Measurements from ENCODE around the gene NMS. TPM values are rescaled to one million over a fixed set of nuclear protein-coding genes. Genes with fewer than 3 reads are reported as not detected.

Gene NMS
- total and polyA plus RNA-seq, 2 of the 8 experiments (the other 6 are each of a cell fraction or from before 2014, with no cell fraction given) = not detected

GRCh38 chr2:100518801-100519200 lies 48.5 kb downstream of the NMS start:
- POLR2A ChIA-PET (ENCODE audit: partially characterized antibody) = no interaction called here
- no peak overlapping the region for H4K91ac ChIP-seq (replicated peaks; ENCODE audit: insufficient read length, low read length)

More at GRCh38 chr2:100518801-100519200, 48.5 kb downstream of the NMS start:
- H3K27ac ChIP-seq (ENCODE audit: low read depth, low read length) = no peak overlapping the region
- H3K4me3 ChIP-seq (ENCODE audit: extremely low read depth in 1 of 4, insufficient read depth in 2 of 4, low read depth in 3 of 4, low read length in 4 of 4) = no peak overlapping the region
- H2BK20ac ChIP-seq (ENCODE audit: low read length) = no peak overlapping the region
- H4K5ac ChIP-seq (ENCODE audit: insufficient read length, low read depth, low read length) = no peak overlapping the region
- CTCF ChIA-PET (ENCODE audit: partially characterized antibody) = interaction anchor here (0.9 kb wide), 1 partner anchor 256 kb away, joined by 3 read pairs; no protein-coding TSS in a partner anchor
- no peak overlapping the region for H3K9ac ChIP-seq (replicated peaks in 1 of 4; ENCODE audit: extremely low read depth in 1 of 4, low read depth in 3 of 4, low read length in 3 of 4)
- FAIRE-seq (no peak), DNase-seq (ENCODE audit: low read depth in 1 of 2, low spot score in 2 of 2) (no peak)
- H2BK15ac ChIP-seq (ENCODE audit: low read length) = no peak overlapping the region
- H3K27me3 ChIP-seq (replicated peaks in 1 of 4; ENCODE audit: control insufficient read depth in 3 of 4, extremely low read depth in 1 of 4, insufficient read depth in 3 of 4, low read length in 3 of 4) = no peaks in the 10 kb centered on the region
- no peak overlapping the region for H3K14ac ChIP-seq (ENCODE audit: insufficient read length)
- 85% methylated on average over 2 of the region's 2 CpGs; no CpG with 5 or more reads in 1 of the 2 experiments for WGBS, 2 experiments (ENCODE audit: extremely low coverage in 1 of 2, insufficient coverage in 1 of 2, insufficient read length in 1 of 2, insufficient replicate concordance in 2 of 2, low coverage in 1 of 2, low lambda C conversion rate in 2 of 2, missing lambda C conversion rate in 1 of 2)
- no peaks in the 10 kb centered on the region for H4K20me1 ChIP-seq (replicated peaks in 1 of 2; ENCODE audit: control insufficient read depth in 1 of 2, insufficient read depth in 2 of 2, low read length in 2 of 2)
- no peak overlapping the region for H3K4me2 ChIP-seq (ENCODE audit: insufficient read depth in 1 of 2, low read depth in 2 of 2, low read length in 2 of 2)
- no peaks in the 10 kb centered on the region; the same call in 1 of the 2 replicates for H3K23me2 ChIP-seq (ENCODE audit: low read depth, low read length)
- no peak overlapping the region for H3K4ac ChIP-seq (replicated peaks; ENCODE audit: insufficient read length, low read depth, low read length)
- H3K23ac ChIP-seq (ENCODE audit: insufficient read length) = no peak overlapping the region
- H2BK120ac ChIP-seq (replicated peaks; ENCODE audit: low read depth, low read length) = no peak overlapping the region
- H3K9me3 ChIP-seq (ENCODE audit: insufficient read depth in 2 of 2, low read depth in 1 of 2, low read length in 1 of 2) = no peaks in the 10 kb centered on the region
- H3K79me1 ChIP-seq (ENCODE audit: low read depth, low read length) = no peaks in the 10 kb centered on the region
- H2BK12ac ChIP-seq (ENCODE audit: low read depth, low read length) = no peak overlapping the region
- TF ChIP-seq TAF7 (optimal IDR thresholded peaks at IDR 0.05; ENCODE audit: borderline replicate concordance, low read depth, low read length) = no peak
- TF ChIP-seq RAD21 (IDR thresholded peaks at IDR 0.05 in 1 of 2, conservative IDR thresholded peaks at IDR 0.05 in 1 of 2; ENCODE audit: low read depth in 2 of 2, low read length in 2 of 2) = no peak
- no peak for TF ChIP-seq YY1 (IDR thresholded peaks at IDR 0.05; ENCODE audit: low read depth, low read length)
- TF ChIP-seq ATF3 (IDR thresholded peaks at IDR 0.05; ENCODE audit: insufficient read depth, low read depth, low read length) = no peak
- no peak for TF ChIP-seq CEBPB (IDR thresholded peaks at IDR 0.05; ENCODE audit: low read depth, low read length)
- no peak for TF ChIP-seq MAFK (IDR thresholded peaks at IDR 0.05; ENCODE audit: low read depth, low read length)
- TF ChIP-seq POU5F1 (IDR thresholded peaks at IDR 0.05; ENCODE audit: low read depth, low read length) = no peak
- no peak for TF ChIP-seq RNF2 (IDR thresholded peaks at IDR 0.05; ENCODE audit: borderline replicate concordance, low read depth, low read length, missing control alignments, poor library complexity, severe bottlenecking)
- TF ChIP-seq SP4 (IDR thresholded peaks at IDR 0.05; ENCODE audit: low read length) = no peak
- no peaks in the 10 kb centered on the region for H3K79me2 ChIP-seq (ENCODE audit: control insufficient read depth in 1 of 2, insufficient read depth in 2 of 2, low read length in 2 of 2)
- H3K36me3 ChIP-seq (ENCODE audit: control insufficient read depth in 2 of 4, insufficient read depth in 4 of 4, low read length in 3 of 4) = no peaks in the 10 kb centered on the region
- H2AK5ac ChIP-seq (ENCODE audit: low read depth, low read length) = no peak overlapping the region
- no peak overlapping the region for H4K8ac ChIP-seq (ENCODE audit: extremely low read depth, insufficient read depth, low read length)
- no peak overlapping the region for H2BK5ac ChIP-seq (ENCODE audit: low read depth, low read length)
- no peak overlapping the region for H3K56ac ChIP-seq (replicated peaks; ENCODE audit: insufficient read length, low read depth, low read length)
- H3K18ac ChIP-seq (ENCODE audit: extremely low read depth, low read length) = no peak overlapping the region
- no peaks in the 10 kb centered on the region for H3K4me1 ChIP-seq (replicated peaks in 1 of 4; ENCODE audit: control insufficient read depth in 3 of 4, insufficient read depth in 4 of 4, low read length in 3 of 4)
- H2AFZ ChIP-seq (ENCODE audit: low read length) = no peak overlapping the region

Measured in H1 (cell line).